Fibroblast of skin of scalp (primary cell): ENCODE measurements around the gene GRP.

Experiments used
- DNase-seq: peaks from one replicate; pipeline ENCODE4 v3.0.0-alpha.2; 2013

GRP gene

GRCh38 chr18:59268127-59268720, 48.3 kb downstream of the GRP start:
- no peak for DNase-seq

GRCh38 chr18:59268721-59269562, 49.0 kb downstream of the GRP start:
- DNase-seq, result peak; percentile 37

- no peak for DNase-seq
Observed at GRCh38 chr18:59269563-59270119, 49.7 kb downstream of the GRP start.

GRCh38 chr18:59270689-59271257, 50.8 kb downstream of the GRP start:
- no peak for DNase-seq

GRCh38 chr18:59271606-59272220, 51.8 kb downstream of the GRP start:
- DNase-seq, result no peak

GRCh38 chr18:59272221-59272888, 52.4 kb downstream of the GRP start:
- DNase-seq, result no peak

- DNase-seq, result peak; percentile 27
Observed at GRCh38 chr18:59272891-59273758, 53.2 kb downstream of the GRP start, which contains the start of gene RAX. Gene RAX, minus strand, starts transcription at chr18:59273454. Its CDS starts 248 bp downstream, at chr18:59273206.

GRCh38 chr18:59273759-59274532, 54.0 kb downstream of the GRP start:
- no peak for DNase-seq

GRCh38 chr18:59274533-59274928, 54.6 kb downstream of the GRP start:
- DNase-seq, result no peak

- no peak for DNase-seq
Observed at GRCh38 chr18:59275406-59275949, 55.5 kb downstream of the GRP start.

- DNase-seq, result no peak
Observed at GRCh38 chr18:59276047-59276446, 56.1 kb downstream of the GRP start.

- no peak for DNase-seq
Observed at GRCh38 chr18:59278793-59279192, 58.8 kb downstream of the GRP start.

- no peak for DNase-seq
Observed at GRCh38 chr18:59279193-59279592, 59.2 kb downstream of the GRP start.

GRCh38 chr18:59279722-59280121, 59.8 kb downstream of the GRP start:
- DNase-seq, result no peak
